PC-3 (cell line): ENCODE results near the gene GPR101.

Source experiments
- CTCF ChIP-seq: fragments of 300-600 bp; sonication (generic); conservative IDR thresholded peaks from 2 replicates; pipeline ENCODE4 v1.5.1; 2017; ENCODE audit warnings: antibody characterized with exemption, low read depth, mild to moderate bottlenecking, low read length
- EZH2 ChIP-seq: fragments of 300-600 bp; sonication (generic); IDR thresholded peaks from one replicate; pipeline ENCODE4 v1.6.1; 2017; ENCODE audit warnings: antibody characterized with exemption, mild to moderate bottlenecking, low read length; ENCODE audit not compliant: unreplicated experiment
- EZH2phosphoT487 ChIP-seq: fragments of 300-600 bp; sonication (generic); IDR thresholded peaks from 2 replicates; pipeline ENCODE4 v1.6.1; 2018; ENCODE audit warnings: mild to moderate bottlenecking, antibody characterized with exemption, low read length, borderline replicate concordance

GRCh38 chrX:137032841-137033773 is 688 bp downstream of the GPR101 start:
- TF ChIP-seq CTCF (no peak), EZH2 (peak; percentile 88), EZH2phosphoT487 (no peak)
